Measurements from ENCODE around the gene NT5DC1. TPM values are rescaled to one million over a fixed set of nuclear protein-coding genes. Genes with fewer than 3 reads are reported as not detected.

NT5DC1 gene
- 6.5 TPM for total RNA-seq

- peak within 1 kb of the TSS; percentile 65 for H3K4me3 ChIP-seq (ENCODE audit: low read length)
- no peaks in the 10 kb centered on the region for H3K9me3 ChIP-seq (ENCODE audit: low read depth, low read length)
- H3K27me3 ChIP-seq (ENCODE audit: insufficient read depth, low read length), result no peaks in the 10 kb centered on the region
- peaks cover 30% of the 10 kb centered on the region for H3K4me1 ChIP-seq (ENCODE audit: insufficient read depth, low read length)
Observed at GRCh38 chr6:116100419-116101301, at the start of gene NT5DC1. TSS of gene NT5DC1 (plus strand) at chr6:116100853. CDS start at chr6:116100931, 78 bp downstream.

- H3K4me1 ChIP-seq (ENCODE audit: insufficient read depth, low read length), result no peaks in the 10 kb centered on the region
- H3K27me3 ChIP-seq (ENCODE audit: insufficient read depth, low read length), result peaks cover 3% of the 10 kb centered on the region
- no peak overlapping the region for H3K4me3 ChIP-seq (ENCODE audit: low read length)
- H3K9me3 ChIP-seq (ENCODE audit: low read depth, low read length), result no peaks in the 10 kb centered on the region
Observed at GRCh38 chr6:116051244-116051643, 49.4 kb upstream of the NT5DC1 start.

- H3K9me3 ChIP-seq (ENCODE audit: low read depth, low read length), result no peaks in the 10 kb centered on the region
- no peak overlapping the region for H3K4me3 ChIP-seq (ENCODE audit: low read length)
- H3K27me3 ChIP-seq (ENCODE audit: insufficient read depth, low read length), result peaks cover 3% of the 10 kb centered on the region
- no peaks in the 10 kb centered on the region for H3K4me1 ChIP-seq (ENCODE audit: insufficient read depth, low read length)
Observed at GRCh38 chr6:116055513-116055912, 45.1 kb upstream of the NT5DC1 start.

GRCh38 chr6:116057766-116058165 is 42.9 kb upstream of the NT5DC1 start:
- Histone ChIP-seq H3K4me3 (ENCODE audit: low read length) (no peak overlapping the region), H3K9me3 (ENCODE audit: low read depth, low read length) (no peaks in the 10 kb centered on the region), H3K27me3 (ENCODE audit: insufficient read depth, low read length) (no peaks in the 10 kb centered on the region), H3K4me1 (ENCODE audit: insufficient read depth, low read length) (no peaks in the 10 kb centered on the region)

- H3K9me3 ChIP-seq (ENCODE audit: low read depth, low read length), result no peaks in the 10 kb centered on the region
- no peaks in the 10 kb centered on the region for H3K4me1 ChIP-seq (ENCODE audit: insufficient read depth, low read length)
- no peak overlapping the region for H3K4me3 ChIP-seq (ENCODE audit: low read length)
- no peaks in the 10 kb centered on the region for H3K27me3 ChIP-seq (ENCODE audit: insufficient read depth, low read length)
Observed at GRCh38 chr6:116059713-116060571, 40.7 kb upstream of the NT5DC1 start.

- Histone ChIP-seq H3K4me3 (ENCODE audit: low read length) (no peak within 1 kb of the TSS), H3K9me3 (ENCODE audit: low read depth, low read length) (no peaks in the 10 kb centered on the region), H3K27me3 (ENCODE audit: insufficient read depth, low read length) (no peaks in the 10 kb centered on the region), H3K4me1 (ENCODE audit: insufficient read depth, low read length) (no peaks in the 10 kb centered on the region)
Observed at GRCh38 chr6:116060572-116061283, 39.9 kb upstream of the NT5DC1 start, which contains the start of gene FRK. TSS of gene FRK (minus strand) at chr6:116060891. CDS start at chr6:116060311, 580 bp downstream.

- H3K4me3 ChIP-seq (ENCODE audit: low read length), result no peak overlapping the region
Observed at GRCh38 chr6:116062496-116062895, 38.2 kb upstream of the NT5DC1 start.

GRCh38 chr6:116064666-116065065 is 36.0 kb upstream of the NT5DC1 start:
- H3K27me3 ChIP-seq (ENCODE audit: insufficient read depth, low read length), result no peaks in the 10 kb centered on the region
- no peaks in the 10 kb centered on the region for H3K9me3 ChIP-seq (ENCODE audit: low read depth, low read length)
- H3K4me1 ChIP-seq (ENCODE audit: insufficient read depth, low read length), result no peaks in the 10 kb centered on the region
- H3K4me3 ChIP-seq (ENCODE audit: low read length), result no peak overlapping the region

More at GRCh38 chr6:116062496-116062895, 38.2 kb upstream of the NT5DC1 start:
- H3K9me3 ChIP-seq (ENCODE audit: low read depth, low read length), result no peaks in the 10 kb centered on the region
- H3K4me1 ChIP-seq (ENCODE audit: insufficient read depth, low read length), result no peaks in the 10 kb centered on the region
- H3K27me3 ChIP-seq (ENCODE audit: insufficient read depth, low read length), result no peaks in the 10 kb centered on the region

- Histone ChIP-seq H3K9me3 (ENCODE audit: low read depth, low read length) (no peaks in the 10 kb centered on the region), H3K27me3 (ENCODE audit: insufficient read depth, low read length) (no peaks in the 10 kb centered on the region), H3K4me1 (ENCODE audit: insufficient read depth, low read length) (no peaks in the 10 kb centered on the region), H3K4me3 (ENCODE audit: low read length) (no peak overlapping the region)
Observed at GRCh38 chr6:116066789-116067188, 33.9 kb upstream of the NT5DC1 start.

GRCh38 chr6:116070101-116070500 is 30.6 kb upstream of the NT5DC1 start:
- H3K4me3 ChIP-seq (ENCODE audit: low read length), result no peak overlapping the region
- no peaks in the 10 kb centered on the region for H3K27me3 ChIP-seq (ENCODE audit: insufficient read depth, low read length)
- H3K4me1 ChIP-seq (ENCODE audit: insufficient read depth, low read length), result no peaks in the 10 kb centered on the region
- no peaks in the 10 kb centered on the region for H3K9me3 ChIP-seq (ENCODE audit: low read depth, low read length)

- no peaks in the 10 kb centered on the region for H3K4me1 ChIP-seq (ENCODE audit: insufficient read depth, low read length)
- H3K9me3 ChIP-seq (ENCODE audit: low read depth, low read length), result no peaks in the 10 kb centered on the region
- H3K27me3 ChIP-seq (ENCODE audit: insufficient read depth, low read length), result no peaks in the 10 kb centered on the region
- no peak overlapping the region for H3K4me3 ChIP-seq (ENCODE audit: low read length)
Observed at GRCh38 chr6:116070616-116071389, 29.9 kb upstream of the NT5DC1 start.

GRCh38 chr6:116072368-116072767 is 28.3 kb upstream of the NT5DC1 start:
- H3K4me1 ChIP-seq (ENCODE audit: insufficient read depth, low read length), result no peaks in the 10 kb centered on the region
- H3K4me3 ChIP-seq (ENCODE audit: low read length), result no peak overlapping the region
- H3K27me3 ChIP-seq (ENCODE audit: insufficient read depth, low read length), result no peaks in the 10 kb centered on the region
- H3K9me3 ChIP-seq (ENCODE audit: low read depth, low read length), result no peaks in the 10 kb centered on the region

- H3K9me3 ChIP-seq (ENCODE audit: low read depth, low read length), result no peaks in the 10 kb centered on the region
- no peak overlapping the region for H3K4me3 ChIP-seq (ENCODE audit: low read length)
- H3K4me1 ChIP-seq (ENCODE audit: insufficient read depth, low read length), result no peaks in the 10 kb centered on the region
- H3K27me3 ChIP-seq (ENCODE audit: insufficient read depth, low read length), result no peaks in the 10 kb centered on the region
Observed at GRCh38 chr6:116073765-116074440, 26.8 kb upstream of the NT5DC1 start.
